Kidney (tissue), 14 donors: ENCODE measurements around the gene GRM7. TPM values are rescaled to one million over a fixed set of nuclear protein-coding genes. Genes with fewer than 3 reads are reported as not detected.

ENCODE experiments used
- DNase-seq, 5 donors: peaks; one replicate each; pipeline ENCODE4 v3.0.0-alpha.2; 2013 to 2020
- FAIRE-seq: peaks from 2 replicates; lab custom pipeline; 2012; peaks lifted over from hg19 to GRCh38; lab: Jason Lieb, UNC
- H3K27ac ChIP-seq, 2 donors: one replicate each; pipeline ENCODE4 v1.7.0; 2013; ENCODE audit warnings: low read depth in 2 of 2, low read length in 2 of 2, inconsistent platforms in 1 of 2
- H3K27me3 ChIP-seq: one replicate; pipeline ENCODE4 v1.7.1; 2013; ENCODE audit warnings: low read length, inconsistent platforms; ENCODE audit not compliant: control insufficient read depth, insufficient read depth
- H3K36me3 ChIP-seq, 3 donors: one replicate each; pipeline versions ENCODE4 v1.7.0 to v1.7.1; 2013; ENCODE audit warnings: low read length in 3 of 3, control low read depth in 1 of 3, inconsistent platforms in 1 of 3; ENCODE audit not compliant: insufficient read depth in 3 of 3, control insufficient read depth in 2 of 3
- H3K4me1 ChIP-seq, 3 donors: one replicate each; pipeline versions ENCODE4 v1.7.0 to v1.7.1; 2013; ENCODE audit warnings: low read length in 3 of 3, inconsistent platforms in 1 of 3, low read depth in 1 of 3; ENCODE audit not compliant: control insufficient read depth in 2 of 3, insufficient read depth in 2 of 3
- H3K4me3 ChIP-seq, 3 donors: one replicate each; pipeline versions ENCODE4 v1.7.0 to v1.8.1; 2013; ENCODE audit warnings: low read length in 3 of 3, control low read depth in 1 of 3, inconsistent platforms in 1 of 3
- H3K9ac ChIP-seq, 3 donors: one replicate each; pipeline versions ENCODE4 v1.7.0 to v1.7.1; 2013; ENCODE audit warnings: low read length in 3 of 3, control low read depth in 1 of 3, inconsistent platforms in 1 of 3
- H3K9me3 ChIP-seq, 3 donors: one replicate each; pipeline versions ENCODE4 v1.7.0 to v1.7.1; 2013; ENCODE audit warnings: low read length in 3 of 3, control low read depth in 1 of 3, inconsistent platforms in 1 of 3; ENCODE audit not compliant: control insufficient read depth in 2 of 3, insufficient read depth in 1 of 3
- CTCF ChIP-seq: IDR thresholded peaks from 3 replicates; pipeline ENCODE4 v1.5.1; 2012; ENCODE audit warnings: mild to moderate bottlenecking, moderate library complexity, borderline replicate concordance; ENCODE audit not compliant: insufficient read depth; ENCODE audit errors: extremely low read depth
- intact Hi-C: fragments of 100-400 bp; cut with DNase I; formaldehyde crosslinking; loops from one replicate; pipeline ENCODE4 v1.11.1; 2022
- polyA plus RNA-seq: library from polyadenylated mRNA; stranded (reverse); fragments of 350-450 nt; fragmentation: Illumina TruSeq; extraction: RNeasy Lipid Tissue Mini Kit (QIAGEN cat#74804); gene quantifications from one replicate; pipeline ENCODE4 v1.2.3, GENCODE V29; 2014; ENCODE audit warnings: low read depth, low replicate concordance; ENCODE audit not compliant: insufficient read depth
- total RNA-seq: library from RNA; stranded (reverse); fragmentation: NEBNext Ultra II Directional; extraction: Animal tissue kit (Norgen Biotek cat#: 25700); gene quantifications from one replicate; pipeline ENCODE4 v1.2.1, GENCODE V29; 2021
- donor health status: control.
- donor health status: control.
- donor health status: control.
- donor health status: control.
- donor health status: control.
- donor health status: DM: yes; HTN: yes; CAD: no.
- donor health status: Normal renal cell carcinoma (clear cell type).

GRM7 gene
- total and polyA plus RNA-seq, 2 donors from 2014 or later, result 0.16 TPM; not detected in 1

GRCh38 chr3:7683426-7683825 lies 822.5 kb downstream of the GRM7 start:
- FAIRE-seq (no peak), DNase-seq (peak in 2 of 5 donors; percentile 18 to 29)
- H3K27ac ChIP-seq, result no peak overlapping the region
- no peaks in the 10 kb centered on the region for H3K9me3 ChIP-seq
- H3K4me1 ChIP-seq, result no peaks in the 10 kb centered on the region
- no peaks in the 10 kb centered on the region for H3K36me3 ChIP-seq
- H3K27me3 ChIP-seq, result no peaks in the 10 kb centered on the region
- no peak overlapping the region for H3K4me3 ChIP-seq
- TF ChIP-seq CTCF, result no peak
- intact Hi-C loops, result no loop called here
- no peak overlapping the region for H3K9ac ChIP-seq

DNA sequence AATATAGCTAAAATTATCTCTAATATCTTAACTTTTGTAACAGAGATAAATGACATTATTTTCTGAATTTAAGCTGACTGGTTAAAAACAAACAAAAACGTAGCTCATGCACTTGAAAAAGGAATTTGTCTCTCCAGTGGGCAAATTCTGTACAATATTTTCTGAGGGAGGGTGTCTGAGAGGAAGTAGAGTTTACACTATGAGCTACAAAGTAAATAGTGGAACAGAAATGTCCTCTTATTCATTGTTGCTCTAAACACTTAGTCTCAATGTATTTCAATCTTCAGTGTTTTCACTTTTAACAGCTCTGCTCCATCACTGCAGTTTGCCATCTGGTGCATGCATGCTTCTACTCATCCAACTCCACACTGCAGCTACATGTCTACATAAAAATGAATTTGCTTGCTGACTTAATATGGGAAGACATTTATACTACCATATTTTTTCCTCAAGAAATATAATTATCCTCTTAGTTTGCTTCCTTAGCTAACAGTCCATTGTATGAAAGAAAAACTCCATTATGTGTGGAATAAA lies 823.3 kb downstream of the GRM7 start:
- Histone ChIP-seq H3K4me3 (no peak overlapping the region), H3K27ac (no peak overlapping the region), H3K4me1 (no peaks in the 10 kb centered on the region), H3K9me3 (no peaks in the 10 kb centered on the region), H3K27me3 (no peaks in the 10 kb centered on the region), H3K36me3 (no peaks in the 10 kb centered on the region), H3K9ac (no peak overlapping the region)
- FAIRE-seq (no peak), DNase-seq (peak in 2 of 5 donors; percentile 10 to 41)
- intact Hi-C loops, result no loop called here
- no peak for TF ChIP-seq CTCF

DNA sequence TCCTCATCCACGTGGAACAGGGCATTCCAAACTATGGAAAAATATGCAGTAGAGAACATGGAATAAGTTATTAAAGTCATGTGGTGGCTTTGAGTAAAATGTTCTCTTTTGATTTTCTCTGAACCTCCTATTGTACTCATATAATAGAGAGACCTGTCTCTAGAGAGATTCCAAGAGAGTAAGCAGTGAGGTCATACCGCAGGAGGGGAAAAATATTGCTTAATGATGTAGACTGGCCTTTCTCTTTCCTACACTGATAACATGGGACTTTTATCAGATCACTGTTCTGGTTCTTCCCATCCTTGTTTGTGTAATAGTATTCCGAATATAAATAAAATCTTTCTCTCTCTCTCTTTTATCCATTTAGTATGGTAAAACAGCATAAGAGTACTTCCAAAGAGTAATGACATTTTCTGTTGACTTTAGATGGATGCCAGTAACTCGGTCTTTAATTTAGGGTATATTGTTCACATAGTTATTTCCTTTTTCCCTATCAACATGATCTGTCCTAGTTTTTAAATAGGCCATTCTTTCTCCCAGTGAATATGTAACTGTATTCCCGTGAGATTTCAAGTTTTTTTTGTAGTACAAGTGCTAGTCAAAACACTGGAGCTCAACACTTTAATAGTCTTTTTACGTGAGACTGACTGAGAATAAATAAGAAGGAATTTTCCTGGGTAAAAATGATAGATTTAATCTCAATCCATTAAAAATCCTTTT lies 826.7 kb downstream of the GRM7 start:
- no peak for TF ChIP-seq CTCF
- Histone ChIP-seq H3K4me1 (no peaks in the 10 kb centered on the region), H3K4me3 (no peak overlapping the region), H3K9me3 (no peaks in the 10 kb centered on the region), H3K27ac (no peak overlapping the region), H3K9ac (no peak overlapping the region), H3K36me3 (no peaks in the 10 kb centered on the region), H3K27me3 (no peaks in the 10 kb centered on the region)
- intact Hi-C loops, result no loop called here
- DNase-seq (no peak), FAIRE-seq (no peak)
